Astrocyte (in vitro differentiated cells and primary cell): Measurements from ENCODE around the gene FBN2. TPM values are rescaled to one million over a fixed set of nuclear protein-coding genes. Genes with fewer than 3 reads are reported as not detected.

ENCODE experiments used
- DNase-seq: peaks from one replicate; pipeline ENCODE4 v3.0.0-alpha.2; 2010; ENCODE audit warnings: low read depth
- FAIRE-seq: peaks from 2 replicates; lab custom pipeline; 2011; peaks lifted over from hg19 to GRCh38; lab: Jason Lieb, UNC
- H2AFZ ChIP-seq: 2 replicates; pipeline ENCODE4 v1.6.0; 2012; ENCODE audit warnings: low read depth, low read length, inconsistent platforms
- H3K27ac ChIP-seq: 2 replicates; pipeline ENCODE4 v1.5.1; 2011; ENCODE audit warnings: low read depth, low read length, inconsistent platforms
- H3K27me3 ChIP-seq: 2 replicates; pipeline ENCODE4 v1.6.0; 2011; ENCODE audit warnings: low read length, inconsistent platforms; ENCODE audit not compliant: insufficient read depth
- H3K36me3 ChIP-seq: 2 replicates; pipeline ENCODE4 v1.5.1; 2011; ENCODE audit warnings: low read length, inconsistent platforms; ENCODE audit not compliant: insufficient read depth
- H3K4me1 ChIP-seq: 2 replicates; pipeline ENCODE4 v1.5.1; 2011; ENCODE audit warnings: low read length, inconsistent platforms; ENCODE audit not compliant: insufficient read depth
- H3K4me2 ChIP-seq: 2 replicates; pipeline ENCODE4 v1.6.0; 2012; ENCODE audit warnings: low read length, inconsistent platforms
- H3K4me3 ChIP-seq: 2 replicates; pipeline ENCODE4 v1.5.1; 2011; ENCODE audit warnings: low read depth, mild to moderate bottlenecking, low read length, inconsistent platforms; ENCODE audit not compliant: insufficient read depth
- H3K79me2 ChIP-seq: 2 replicates; pipeline ENCODE4 v1.6.0; 2012; ENCODE audit warnings: mild to moderate bottlenecking, low read length, inconsistent platforms; ENCODE audit not compliant: insufficient read depth
- H3K9ac ChIP-seq: 2 replicates; pipeline ENCODE4 v1.6.0; 2012; ENCODE audit warnings: mild to moderate bottlenecking, low read length, inconsistent platforms
- H3K9me3 ChIP-seq: 2 replicates; pipeline ENCODE4 v1.5.1; 2012; ENCODE audit warnings: low read depth, mild to moderate bottlenecking, low read length, inconsistent platforms; ENCODE audit not compliant: insufficient read depth
- H4K20me1 ChIP-seq: 2 replicates; pipeline ENCODE4 v1.6.0; 2012; ENCODE audit warnings: low read length, inconsistent platforms; ENCODE audit not compliant: insufficient read depth
- H3K27ac Mint-ChIP-seq: one replicate; pipeline ENCODE4 v1.8.0; 2021; ENCODE audit warnings: mild to moderate bottlenecking, mixed read lengths; ENCODE audit not compliant: unreplicated experiment
- H3K27me3 Mint-ChIP-seq: one replicate; pipeline ENCODE4 v1.8.0; 2021; ENCODE audit warnings: low read depth, mixed read lengths; ENCODE audit not compliant: unreplicated experiment
- H3K36me3 Mint-ChIP-seq: one replicate; pipeline ENCODE4 v1.8.0; 2021; ENCODE audit warnings: low read depth, mixed read lengths; ENCODE audit not compliant: unreplicated experiment
- H3K4me1 Mint-ChIP-seq: one replicate; pipeline ENCODE4 v1.8.0; 2021; ENCODE audit warnings: low read depth, mixed read lengths; ENCODE audit not compliant: unreplicated experiment
- H3K4me3 Mint-ChIP-seq: one replicate; pipeline ENCODE4 v1.8.0; 2021; ENCODE audit warnings: mild to moderate bottlenecking, moderate library complexity, mixed read lengths; ENCODE audit not compliant: unreplicated experiment
- H3K9me3 Mint-ChIP-seq: one replicate; pipeline ENCODE4 v1.8.0; 2021; ENCODE audit warnings: mild to moderate bottlenecking, mixed read lengths; ENCODE audit not compliant: unreplicated experiment
- CTCF ChIP-seq: IDR thresholded peaks from 2 replicates; pipeline ENCODE4 v1.5.1; 2011; ENCODE audit warnings: low read depth, mild to moderate bottlenecking, inconsistent platforms, low read length, moderate library complexity; ENCODE audit not compliant: insufficient read depth
- EZH2 ChIP-seq: IDR thresholded peaks from 2 replicates; pipeline ENCODE4 v1.6.1; 2012; ENCODE audit warnings: mild to moderate bottlenecking, low read length, inconsistent platforms; ENCODE audit not compliant: insufficient read depth
- total RNA-seq: library from RNA; stranded (reverse); gene quantifications from 2 replicates; pipeline ENCODE4 v1.2.1, GENCODE V29; 2021

FBN2 gene
- total RNA-seq, 1 donor from 2014 or later: 176 TPM

- H3K9me3 ChIP-seq: no peaks in the 10 kb centered on the region
- Mint-ChIP-seq H3K4me1 (no peaks in the 10 kb centered on the region), H3K4me3 (no peak overlapping the region), H3K27me3 (no peaks in the 10 kb centered on the region), H3K9me3 (no peaks in the 10 kb centered on the region), H3K36me3 (peaks cover 29% of the 10 kb centered on the region), H3K27ac (no peak overlapping the region)
- FAIRE-seq: no peak
- no peak overlapping the region for H3K9ac ChIP-seq
- no peak for TF ChIP-seq EZH2
- H3K4me3 ChIP-seq: no peak overlapping the region
- H3K36me3 ChIP-seq: no peaks in the 10 kb centered on the region
- H3K4me1 ChIP-seq: no peaks in the 10 kb centered on the region
- no peaks in the 10 kb centered on the region for H4K20me1 ChIP-seq
- no peak for DNase-seq
- H3K79me2 ChIP-seq: no peaks in the 10 kb centered on the region
- H2AFZ ChIP-seq: no peak overlapping the region
- no peak overlapping the region for H3K27ac ChIP-seq
- H3K4me2 ChIP-seq: no peak overlapping the region
- no peaks in the 10 kb centered on the region for H3K27me3 ChIP-seq
Observed at GRCh38 chr5:128257076-128257475, 281.0 kb downstream of the FBN2 start.

DNA sequence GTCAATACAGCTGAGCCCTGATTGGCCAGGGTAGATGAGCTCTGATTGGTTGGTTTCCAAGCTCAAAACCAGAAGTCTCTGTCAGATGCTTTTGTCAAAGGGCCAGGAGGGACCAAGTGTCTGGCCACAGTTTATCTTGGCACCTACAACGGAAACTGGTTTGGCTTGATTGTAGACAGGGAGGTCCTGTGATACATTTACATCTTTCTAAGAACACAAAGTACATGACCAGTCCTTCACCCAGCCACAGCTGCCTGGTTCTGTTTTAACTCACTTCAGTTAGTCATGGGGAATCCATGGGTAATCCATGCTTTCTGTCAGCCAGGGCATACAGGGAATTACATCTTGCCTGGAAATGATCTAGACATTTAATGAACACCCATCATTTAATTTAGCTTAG, 283.3 kb downstream of the FBN2 start:
- H3K27ac ChIP-seq: no peak overlapping the region
- FAIRE-seq: no peak
- no peaks in the 10 kb centered on the region for H3K27me3 ChIP-seq
- Mint-ChIP-seq H3K9me3 (no peaks in the 10 kb centered on the region), H3K36me3 (peaks cover 17% of the 10 kb centered on the region), H3K4me1 (no peaks in the 10 kb centered on the region), H3K27me3 (no peaks in the 10 kb centered on the region), H3K4me3 (no peak overlapping the region), H3K27ac (no peak overlapping the region)
- no peak overlapping the region for H3K4me3 ChIP-seq
- no peak overlapping the region for H3K4me2 ChIP-seq
- TF ChIP-seq EZH2 (no peak), CTCF (no peak)
- H2AFZ ChIP-seq: no peak overlapping the region
- no peaks in the 10 kb centered on the region for H4K20me1 ChIP-seq
- no peaks in the 10 kb centered on the region for H3K79me2 ChIP-seq
- DNase-seq: peak; percentile 14
- no peaks in the 10 kb centered on the region for H3K36me3 ChIP-seq
- H3K9ac ChIP-seq: no peak overlapping the region
- no peaks in the 10 kb centered on the region for H3K9me3 ChIP-seq
- no peaks in the 10 kb centered on the region for H3K4me1 ChIP-seq

- H3K9me3 ChIP-seq: no peaks in the 10 kb centered on the region
- Mint-ChIP-seq H3K27me3 (no peaks in the 10 kb centered on the region), H3K9me3 (no peaks in the 10 kb centered on the region), H3K4me3 (no peak overlapping the region), H3K36me3 (peaks cover 12% of the 10 kb centered on the region), H3K4me1 (no peaks in the 10 kb centered on the region), H3K27ac (no peak overlapping the region)
- H3K4me1 ChIP-seq: no peaks in the 10 kb centered on the region
- DNase-seq (no peak), FAIRE-seq (no peak)
- H3K36me3 ChIP-seq: no peaks in the 10 kb centered on the region
- no peaks in the 10 kb centered on the region for H4K20me1 ChIP-seq
- H3K27ac ChIP-seq: no peak overlapping the region
- H2AFZ ChIP-seq: no peak overlapping the region
- no peak overlapping the region for H3K4me2 ChIP-seq
- no peaks in the 10 kb centered on the region for H3K79me2 ChIP-seq
- TF ChIP-seq EZH2: no peak
- TF ChIP-seq CTCF: no peak
- no peak overlapping the region for H3K4me3 ChIP-seq
- no peak overlapping the region for H3K9ac ChIP-seq
- H3K27me3 ChIP-seq: no peaks in the 10 kb centered on the region
Observed at GRCh38 chr5:128253880-128254279, 284.2 kb downstream of the FBN2 start.
